ENCODE data around the gene TAF3. TPM values are rescaled to one million over a fixed set of nuclear protein-coding genes. Genes with fewer than 3 reads are reported as not detected.
"Not testable (repeated sequence)": the region's sequence is repeated elsewhere in the genome, so short reads cannot be mapped to it uniquely, and the experiment has no call there.

The TAF3 gene
- total and polyA plus RNA-seq, 4 donors, result 3.4 to 7.0 (median 5.0) TPM

DNA sequence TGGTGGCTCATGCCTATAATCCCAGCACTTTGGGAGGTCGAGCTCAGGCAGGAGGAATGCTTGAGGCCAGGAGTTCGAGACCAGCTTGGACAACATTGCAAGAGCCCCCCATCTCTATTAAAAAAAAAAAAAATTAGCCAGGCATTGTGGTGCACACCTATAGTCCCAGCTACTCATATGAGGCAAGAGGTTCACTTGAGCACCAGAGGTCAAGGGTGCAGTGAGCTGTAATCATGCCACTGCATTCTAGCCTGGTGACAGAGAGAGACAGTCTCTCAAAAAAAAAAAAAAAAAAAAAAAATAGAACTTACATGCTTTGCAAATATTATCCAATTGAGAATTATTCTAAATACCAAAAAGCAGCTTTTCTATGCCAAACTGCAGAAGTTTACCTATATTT is 41.5 kb upstream of the TAF3 start:
- H3K27ac ChIP-seq (ENCODE audit: low read depth in 1 of 2, low read length in 1 of 2), result no peak overlapping the region
- peaks cover 0 to 4% (median 0%) of the 10 kb centered on the region in 5 donors for H3K4me1 ChIP-seq (ENCODE audit: control insufficient read depth in 5 of 5, insufficient read depth in 5 of 5, low read length in 5 of 5)
- TF ChIP-seq CTCF (IDR thresholded peaks at IDR 0.05; ENCODE audit: control extremely low read depth, extremely low read depth), result no peak
- H3K36me3 ChIP-seq (ENCODE audit: control insufficient read depth in 4 of 4, insufficient read depth in 4 of 4, low read length in 4 of 4), result peaks cover 24 to 38% (median 31%) of the 10 kb centered on the region in 4 donors
- no peaks in the 10 kb centered on the region for H3K9me3 ChIP-seq (ENCODE audit: control insufficient read depth in 4 of 4, insufficient read depth in 3 of 4, low read length in 3 of 4)
- ATAC-seq (ENCODE audit: insufficient read depth, low FRiP score) (no peak), DNase-seq (no peak)
- no peak overlapping the region for H3K4me3 ChIP-seq
- WGBS, 2 donors, result 98 to 99% methylated on average over 2 of the region's 2 CpGs
- no peaks in the 10 kb centered on the region for H3K27me3 ChIP-seq (ENCODE audit: control insufficient read depth in 3 of 3, insufficient read depth in 3 of 3, low read length in 2 of 3)
- no peak overlapping the region for H3K9ac ChIP-seq (ENCODE audit: insufficient read depth in 1 of 2, low read length in 2 of 2)

- not testable (repeated sequence) for ATAC-seq (ENCODE audit: insufficient read depth, low FRiP score); H3K27me3 ChIP-seq (ENCODE audit: control insufficient read depth in 3 of 3, insufficient read depth in 3 of 3, low read length in 2 of 3); H3K9ac ChIP-seq (ENCODE audit: insufficient read depth in 1 of 2, low read length in 2 of 2); H3K9me3 ChIP-seq (ENCODE audit: control insufficient read depth in 4 of 4, insufficient read depth in 3 of 4, low read length in 3 of 4); DNase-seq; H3K4me1 ChIP-seq (ENCODE audit: control insufficient read depth in 5 of 5, insufficient read depth in 5 of 5, low read length in 5 of 5); H3K4me3 ChIP-seq
- 88 to 92% methylated on average over 6 of the region's 6 CpGs for WGBS, 2 donors
- Histone ChIP-seq H3K36me3 (ENCODE audit: control insufficient read depth in 4 of 4, insufficient read depth in 4 of 4, low read length in 4 of 4) (peaks cover 5 to 24% (median 14%) of the 10 kb centered on the region in 4 donors), H3K27ac (ENCODE audit: low read depth in 1 of 2, low read length in 1 of 2) (peak overlapping the region in 1 of 2 donors; percentile 7)
Measured at GRCh38 chr10:7782194-7782593, 36.1 kb upstream of the TAF3 start.

GRCh38 chr10:7786430-7786829 is 31.9 kb upstream of the TAF3 start:
- H3K4me1 ChIP-seq (ENCODE audit: control insufficient read depth in 5 of 5, insufficient read depth in 5 of 5, low read length in 5 of 5), result peaks cover 0 to 21% (median 8%) of the 10 kb centered on the region in 5 donors
- DNase-seq (no peak), ATAC-seq (ENCODE audit: insufficient read depth, low FRiP score) (no peak)
- H3K9ac ChIP-seq (ENCODE audit: insufficient read depth in 1 of 2, low read length in 2 of 2), result peak overlapping the region in 1 of 2 donors; percentile 74
- H3K9me3 ChIP-seq (ENCODE audit: control insufficient read depth in 4 of 4, insufficient read depth in 3 of 4, low read length in 3 of 4), result no peaks in the 10 kb centered on the region
- H3K27me3 ChIP-seq (ENCODE audit: control insufficient read depth in 3 of 3, insufficient read depth in 3 of 3, low read length in 2 of 3), result no peaks in the 10 kb centered on the region
- H3K27ac ChIP-seq (ENCODE audit: low read depth in 1 of 2, low read length in 1 of 2), result no peak overlapping the region
- WGBS, 2 donors, result 57 to 74% methylated on average over 3 of the region's 3 CpGs
- no peak overlapping the region for H3K4me3 ChIP-seq
- H3K36me3 ChIP-seq (ENCODE audit: control insufficient read depth in 4 of 4, insufficient read depth in 4 of 4, low read length in 4 of 4), result peaks cover 0 to 4% (median under 1%) of the 10 kb centered on the region in 4 donors
- no peak for TF ChIP-seq CTCF (IDR thresholded peaks at IDR 0.05; ENCODE audit: control extremely low read depth, extremely low read depth)

DNA sequence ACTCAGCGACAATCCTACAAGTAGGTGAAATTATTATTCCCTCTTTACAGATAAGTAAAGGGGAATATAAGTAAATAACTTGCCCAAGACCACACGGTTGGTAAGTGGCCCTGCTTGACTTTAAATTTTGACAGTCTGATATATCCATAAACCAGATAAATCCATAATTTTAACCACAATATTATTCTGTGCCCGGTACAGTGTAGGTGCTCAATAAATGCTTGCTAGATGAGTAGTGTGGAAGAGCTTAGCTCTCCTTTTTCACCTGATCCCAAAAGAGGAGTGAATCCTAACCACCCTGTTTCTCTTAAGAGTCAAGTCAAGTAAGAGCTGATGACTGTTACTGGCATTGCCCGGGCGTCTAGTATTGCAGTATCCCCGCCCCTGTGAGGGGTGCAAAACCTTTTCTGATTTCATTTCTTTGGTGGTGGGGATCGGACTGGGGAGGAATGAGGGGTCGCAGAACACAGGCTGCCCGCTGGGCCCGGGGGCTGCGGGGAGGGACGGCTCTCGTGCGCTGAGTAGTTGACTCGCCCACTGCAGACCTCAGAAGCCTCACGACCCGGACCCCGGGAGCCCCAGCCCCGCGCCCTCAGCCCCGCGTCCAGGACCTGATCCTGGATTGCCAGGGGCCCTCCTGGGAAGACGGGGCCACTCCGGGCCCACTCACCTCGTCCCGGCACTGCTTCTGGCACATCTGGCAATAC is 31.0 kb upstream of the TAF3 start:
- H3K4me1 ChIP-seq (ENCODE audit: control insufficient read depth in 5 of 5, insufficient read depth in 5 of 5, low read length in 5 of 5), result peaks cover 0 to 21% (median 8%) of the 10 kb centered on the region in 5 donors
- H3K4me3 ChIP-seq, result peak overlapping the region; percentile 81
- H3K27me3 ChIP-seq (ENCODE audit: control insufficient read depth in 3 of 3, insufficient read depth in 3 of 3, low read length in 2 of 3), result no peaks in the 10 kb centered on the region
- peak overlapping the region; percentile 55 to 82 for H3K27ac ChIP-seq (ENCODE audit: low read depth in 1 of 2, low read length in 1 of 2)
- 2% methylated on average over 26 of the region's 26 CpGs for WGBS, 2 donors
- peak in 1 of 3 donors; percentile 11 for DNase-seq
- H3K9me3 ChIP-seq (ENCODE audit: control insufficient read depth in 4 of 4, insufficient read depth in 3 of 4, low read length in 3 of 4), result no peaks in the 10 kb centered on the region
- ATAC-seq (ENCODE audit: insufficient read depth, low FRiP score), result no peak
- no peak for TF ChIP-seq CTCF (IDR thresholded peaks at IDR 0.05; ENCODE audit: control extremely low read depth, extremely low read depth)
- H3K36me3 ChIP-seq (ENCODE audit: control insufficient read depth in 4 of 4, insufficient read depth in 4 of 4, low read length in 4 of 4), result peaks cover 0 to 4% (median 0%) of the 10 kb centered on the region in 4 donors
- peak overlapping the region; percentile 74 to 82 for H3K9ac ChIP-seq (ENCODE audit: insufficient read depth in 1 of 2, low read length in 2 of 2)
